GM10266 (cell line): ENCODE measurements around the gene THSD4.
A peak's percentile ranks its signal among the peaks of the same experiment; 100 is the strongest.

Experiments used
- DNase-seq: peaks from one replicate; pipeline ENCODE4 v3.0.0; 2012; ENCODE audit errors: extremely low spot score
- TF ChIP-seq, protein P1 (sequence below): IDR thresholded peaks from 2 replicates; pipeline ENCODE4 v1.5.1; 2012; ENCODE audit warnings: mild to moderate bottlenecking, low read depth; ENCODE audit not compliant: control insufficient read depth, insufficient read depth; ENCODE audit errors: missing control alignments

Gene THSD4

DNA sequence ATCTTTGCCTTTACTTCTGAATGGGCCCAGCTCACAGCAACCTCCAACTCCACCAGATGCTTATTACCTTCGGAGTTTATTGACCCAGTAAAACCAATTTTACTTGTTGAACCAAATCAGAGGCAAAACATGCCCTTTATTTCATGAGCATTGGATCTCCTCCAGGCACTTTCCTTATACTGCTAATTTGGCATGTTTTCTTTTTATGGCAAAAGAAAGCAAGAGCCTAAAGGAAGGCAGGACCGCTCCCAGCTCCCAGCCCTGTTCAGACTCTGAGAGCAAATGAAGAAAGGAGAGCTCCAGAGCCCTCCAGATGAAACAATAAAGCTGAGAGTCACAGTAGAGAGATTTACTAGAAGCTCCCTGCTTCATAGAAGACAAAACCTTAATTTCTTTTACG lies 613.6 kb downstream of the THSD4 start:
- TF ChIP-seq, protein P1, sequence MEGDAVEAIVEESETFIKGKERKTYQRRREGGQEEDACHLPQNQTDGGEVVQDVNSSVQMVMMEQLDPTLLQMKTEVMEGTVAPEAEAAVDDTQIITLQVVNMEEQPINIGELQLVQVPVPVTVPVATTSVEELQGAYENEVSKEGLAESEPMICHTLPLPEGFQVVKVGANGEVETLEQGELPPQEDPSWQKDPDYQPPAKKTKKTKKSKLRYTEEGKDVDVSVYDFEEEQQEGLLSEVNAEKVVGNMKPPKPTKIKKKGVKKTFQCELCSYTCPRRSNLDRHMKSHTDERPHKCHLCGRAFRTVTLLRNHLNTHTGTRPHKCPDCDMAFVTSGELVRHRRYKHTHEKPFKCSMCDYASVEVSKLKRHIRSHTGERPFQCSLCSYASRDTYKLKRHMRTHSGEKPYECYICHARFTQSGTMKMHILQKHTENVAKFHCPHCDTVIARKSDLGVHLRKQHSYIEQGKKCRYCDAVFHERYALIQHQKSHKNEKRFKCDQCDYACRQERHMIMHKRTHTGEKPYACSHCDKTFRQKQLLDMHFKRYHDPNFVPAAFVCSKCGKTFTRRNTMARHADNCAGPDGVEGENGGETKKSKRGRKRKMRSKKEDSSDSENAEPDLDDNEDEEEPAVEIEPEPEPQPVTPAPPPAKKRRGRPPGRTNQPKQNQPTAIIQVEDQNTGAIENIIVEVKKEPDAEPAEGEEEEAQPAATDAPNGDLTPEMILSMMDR = no peak
- DNase-seq = no peak

DNA sequence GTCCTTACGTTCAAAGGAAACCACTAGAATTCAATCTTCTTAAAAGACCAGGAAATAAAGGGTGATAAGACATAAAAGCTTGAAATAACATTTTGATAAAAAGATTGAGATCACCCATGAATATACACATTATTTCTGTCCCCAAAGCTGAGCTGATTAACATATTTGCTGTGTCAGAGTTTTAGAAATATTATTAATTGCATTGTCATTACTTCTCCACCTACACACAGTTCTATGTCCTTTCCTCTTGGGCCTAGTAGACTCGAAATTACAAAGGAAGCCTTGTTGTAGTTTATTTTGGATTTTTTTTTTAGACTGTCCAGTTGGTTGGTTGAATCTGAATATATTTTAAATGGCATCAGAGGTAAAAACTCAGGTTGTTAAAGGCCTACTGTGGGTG lies 614.0 kb downstream of the THSD4 start:
- no peak for DNase-seq
- TF ChIP-seq, protein P1 = no peak

- TF ChIP-seq, protein P1 = peak; percentile 80
- DNase-seq = peak; percentile 62
These were observed 615.2 kb downstream of the THSD4 start for GRCh38 chr15:71730277-71731144.

- TF ChIP-seq, protein P1 = no peak
These were observed 617.4 kb downstream of the THSD4 start for GRCh38 chr15:71732636-71733035.

GRCh38 chr15:71733122-71733521 lies 617.9 kb downstream of the THSD4 start:
- TF ChIP-seq, protein P1 = no peak

More at GRCh38 chr15:71732636-71733035, 617.4 kb downstream of the THSD4 start:
- no peak for DNase-seq

DNA sequence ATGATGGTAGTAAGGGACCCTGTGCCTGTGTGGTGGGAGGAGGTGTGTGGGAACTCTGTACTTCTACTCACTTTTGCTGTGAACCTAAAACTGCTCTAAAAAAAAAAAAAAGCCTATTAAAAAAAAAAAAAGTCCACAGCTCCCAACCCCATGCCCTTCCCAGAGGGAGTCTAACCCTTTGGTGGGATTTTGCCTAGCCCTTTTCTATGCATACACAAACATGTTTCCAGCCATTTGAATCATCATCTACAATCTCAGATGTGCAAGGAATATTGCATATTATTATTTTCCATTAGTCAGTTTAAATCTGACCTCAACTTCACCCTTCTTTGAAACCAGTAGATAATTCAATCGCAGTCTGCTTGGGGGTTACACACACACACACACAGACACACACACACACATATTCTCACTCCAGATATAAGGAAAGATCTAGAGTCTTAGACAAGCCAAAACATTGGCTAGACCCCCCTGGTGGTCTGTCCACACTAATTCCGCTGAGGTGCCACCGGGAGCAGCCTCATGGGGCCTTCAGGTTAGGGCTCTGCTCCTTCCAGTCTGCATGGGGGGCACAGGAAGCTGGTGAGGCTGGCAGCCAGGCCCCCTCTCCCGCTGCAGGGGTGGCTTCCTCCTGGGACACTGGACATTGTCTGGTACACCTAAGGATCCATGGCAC lies 619.6 kb downstream of the THSD4 start:
- DNase-seq = no peak
- TF ChIP-seq, protein P1 = no peak

More at GRCh38 chr15:71733122-71733521, 617.9 kb downstream of the THSD4 start:
- DNase-seq = no peak

- TF ChIP-seq, protein P1 = no peak
- no peak for DNase-seq
These were observed 620.1 kb downstream of the THSD4 start for GRCh38 chr15:71735385-71735757.
